AML-193 (cell line): ENCODE data around the gene OR4D6.
"Not testable (repeated sequence)": the region's sequence is repeated elsewhere in the genome, so short reads cannot be mapped to it uniquely, and the experiment has no call there.

ENCODE experiments used
- DNase-seq, 2 experiments: peaks; one replicate each; lab custom pipeline; 2025; lab: John Stamatoyannopoulos, UW

The OR4D6 gene

DNA sequence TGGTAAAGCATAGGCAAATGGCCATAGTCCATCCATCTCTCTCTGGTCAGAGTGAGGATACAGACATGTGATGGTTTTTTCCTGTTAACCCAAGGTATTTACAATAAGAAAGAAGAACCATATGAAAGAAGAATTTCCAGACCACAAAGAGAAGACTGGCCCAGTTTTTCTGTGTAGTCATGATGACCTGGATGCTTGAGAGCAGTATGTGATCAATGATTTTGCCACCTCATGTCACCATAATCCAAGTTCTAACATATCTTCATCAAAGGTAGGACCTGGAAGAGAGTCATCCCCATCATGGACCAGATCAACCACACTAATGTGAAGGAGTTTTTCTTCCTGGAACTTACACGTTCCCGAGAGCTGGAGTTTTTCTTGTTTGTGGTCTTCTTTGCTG, at the start of gene OR4D6:
Gene OR4D6 (plus strand): TSS at position 301 of the 400 bp plus-strand sequence. CDS start 0 bp downstream, at position 301.
- DNase-seq: no peak

DNA sequence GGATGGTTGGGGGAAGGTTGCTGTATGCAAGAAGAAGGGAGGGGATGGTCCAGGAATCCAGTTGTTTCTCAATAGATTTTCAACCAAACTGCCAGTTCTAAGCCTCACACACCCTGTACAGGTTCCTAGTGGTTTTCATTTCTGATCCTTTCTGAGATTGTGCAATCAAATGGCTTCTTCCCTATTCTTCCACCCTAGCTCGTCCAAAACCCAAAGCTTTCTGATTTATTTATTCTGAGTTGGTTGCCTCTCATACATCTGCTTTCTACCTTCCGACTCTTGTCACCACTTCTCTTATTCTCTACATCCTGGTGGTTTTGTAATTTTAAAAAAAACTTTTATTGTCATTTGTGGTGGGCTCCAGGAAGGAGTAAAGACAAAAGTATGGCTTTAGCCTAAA, 43.1 kb upstream of the OR4D6 start:
- peak; percentile 34 to 44 for DNase-seq

DNA sequence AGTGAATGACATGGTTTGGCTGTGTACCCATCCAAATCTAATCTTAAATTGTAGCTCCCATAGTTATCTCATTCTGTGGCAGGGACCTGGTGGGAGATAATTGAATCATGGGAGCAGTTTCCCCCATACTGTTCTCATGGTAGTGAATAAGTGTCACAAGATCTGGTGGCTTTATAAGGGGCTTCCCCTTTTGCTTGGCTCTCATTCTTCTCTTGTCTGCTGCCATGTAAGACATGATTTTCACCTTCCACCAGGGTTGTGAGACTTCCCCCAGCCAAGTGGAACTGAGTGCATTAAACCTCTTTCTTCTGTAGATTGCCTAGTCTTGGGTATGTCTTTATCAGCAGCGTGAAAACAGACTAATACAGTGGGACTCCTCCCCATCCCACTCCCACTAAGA, 41.6 kb upstream of the OR4D6 start:
- DNase-seq: no peak

DNA sequence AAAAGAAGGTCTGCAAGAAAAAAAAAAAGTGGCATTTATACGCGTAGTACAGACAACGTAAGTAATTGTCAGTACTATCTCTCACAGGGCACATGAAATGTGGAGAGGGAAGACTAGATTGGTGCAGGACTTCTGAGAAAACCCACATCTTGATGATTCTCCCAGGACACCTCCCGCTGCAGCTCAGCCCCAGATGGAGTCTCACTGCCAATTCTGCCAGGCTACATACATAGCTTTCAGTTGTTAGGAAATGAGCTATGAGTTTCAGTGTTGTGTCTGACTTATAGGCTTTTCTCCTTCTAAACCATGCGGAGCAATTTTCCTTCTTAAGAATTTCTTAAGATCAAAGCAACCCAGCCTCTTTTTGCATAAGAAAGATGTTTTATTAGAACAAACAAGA, 40.1 kb upstream of the OR4D6 start:
- no peak for DNase-seq

DNA sequence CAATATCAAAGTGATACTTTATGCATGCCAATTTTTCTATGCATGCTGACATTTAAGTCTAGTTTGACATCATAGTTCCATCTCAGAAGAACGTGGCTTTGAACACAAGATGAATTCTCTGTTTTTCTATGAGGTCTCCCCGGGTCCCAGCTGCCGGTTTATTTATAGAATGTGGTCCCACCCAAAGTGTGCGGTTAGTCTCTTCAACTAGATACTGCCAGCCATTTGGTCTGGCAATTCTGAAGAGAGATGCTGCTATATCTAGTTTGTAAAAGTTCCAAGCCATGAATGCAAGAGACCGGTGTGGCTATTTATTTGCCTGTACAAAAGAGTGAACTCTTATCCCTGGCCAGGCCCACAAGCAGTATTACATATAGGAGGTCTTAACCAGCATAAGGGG, 39.7 kb upstream of the OR4D6 start:
- no peak for DNase-seq

DNA sequence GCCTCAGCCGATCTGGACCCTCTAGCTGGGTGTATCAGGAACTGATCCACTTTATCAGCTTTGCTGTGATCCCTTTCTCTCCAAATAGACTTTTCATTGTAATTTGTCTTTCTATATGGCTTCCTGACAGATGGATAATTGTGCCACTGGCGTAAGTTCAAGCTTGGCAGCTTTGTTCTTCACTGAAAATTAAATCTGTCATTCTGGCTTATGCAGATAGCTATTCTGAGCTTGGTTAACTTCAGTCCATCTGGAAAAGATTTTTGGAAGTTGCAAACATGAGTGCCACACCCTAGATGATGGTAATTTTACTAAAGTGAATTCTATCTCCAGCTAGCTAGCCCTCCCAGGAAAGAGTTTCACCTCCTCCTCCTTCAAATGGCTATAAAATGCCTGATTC, 38.6 kb upstream of the OR4D6 start:
- no peak for DNase-seq

DNA sequence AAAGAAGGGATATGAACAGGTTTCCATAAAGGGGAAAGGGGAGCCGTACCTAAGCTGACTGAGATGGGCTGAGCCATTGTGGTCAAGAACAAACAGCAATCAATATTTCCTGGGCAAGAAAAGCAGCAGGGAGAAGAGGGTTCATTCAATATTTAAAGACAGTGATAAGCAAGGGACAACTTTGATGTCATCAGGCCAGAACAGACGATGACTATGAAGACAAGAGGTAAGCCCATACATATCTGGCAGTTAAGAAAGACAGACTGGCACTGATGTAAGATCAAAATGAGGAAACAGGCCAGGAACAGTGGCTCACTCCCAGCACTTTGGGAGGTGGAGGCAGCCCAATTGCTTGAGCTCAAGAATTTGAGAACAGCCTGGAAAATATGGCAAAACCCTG, 32.9 kb upstream of the OR4D6 start:
- no peak for DNase-seq

DNA sequence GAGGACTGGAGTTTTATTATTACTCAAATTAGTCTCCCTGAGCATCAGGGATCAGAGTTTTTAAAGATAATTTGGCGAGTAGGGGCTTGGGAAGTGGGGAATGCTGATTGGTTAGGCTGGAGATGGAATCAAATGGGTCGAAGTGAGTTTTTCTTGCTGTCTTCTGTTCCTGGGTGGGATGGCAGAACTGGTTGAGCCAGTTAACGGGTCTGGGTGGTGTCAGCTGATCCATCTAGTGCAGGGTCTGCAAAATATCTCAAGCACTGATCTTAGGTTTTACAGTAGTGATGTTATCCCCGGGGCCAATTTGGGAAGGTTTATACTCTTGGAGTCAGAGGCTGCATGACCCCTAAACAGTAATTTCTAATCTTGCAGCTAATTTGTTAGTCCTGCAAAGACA, 31.6 kb upstream of the OR4D6 start:
- DNase-seq: no peak

DNA sequence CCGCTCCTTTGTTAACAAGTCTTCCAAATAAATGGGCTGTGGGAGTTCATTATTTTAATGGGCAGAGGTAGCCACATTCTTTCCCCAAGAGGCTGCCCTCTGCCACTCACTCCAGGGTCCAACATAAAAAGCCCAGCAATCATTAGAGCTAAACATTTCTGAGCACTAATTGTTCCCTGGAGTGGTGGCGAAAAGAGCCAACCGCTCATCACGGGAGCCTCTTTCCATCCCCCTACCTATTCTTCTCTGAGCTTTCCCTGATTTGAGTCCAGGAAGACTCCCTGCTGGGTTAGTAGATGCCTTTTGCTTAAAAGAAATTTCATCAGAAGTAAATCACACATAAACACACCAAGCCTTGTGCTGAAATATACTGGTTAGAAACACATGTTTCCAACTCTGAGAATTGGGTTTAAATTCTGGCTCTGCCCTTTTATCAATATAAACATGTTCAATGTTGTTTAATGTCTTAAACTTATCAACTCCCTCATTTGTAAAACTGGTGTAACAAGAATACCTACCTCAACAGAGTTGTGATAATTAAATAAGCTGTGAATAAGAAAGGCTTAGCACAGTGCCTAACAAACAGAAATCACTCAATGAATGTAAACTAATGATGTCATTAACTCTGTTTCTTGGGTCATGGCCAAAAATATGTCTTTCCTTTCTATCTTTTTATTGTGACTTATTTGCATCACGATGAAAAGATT, 30.2 kb upstream of the OR4D6 start, which contains the start of gene OR5A2:
Gene OR5A2 (minus strand): TSS at position 53 of the 707 bp plus-strand sequence. CDS start 3,460 bp downstream, outside the sequence.
- DNase-seq: no peak

DNA sequence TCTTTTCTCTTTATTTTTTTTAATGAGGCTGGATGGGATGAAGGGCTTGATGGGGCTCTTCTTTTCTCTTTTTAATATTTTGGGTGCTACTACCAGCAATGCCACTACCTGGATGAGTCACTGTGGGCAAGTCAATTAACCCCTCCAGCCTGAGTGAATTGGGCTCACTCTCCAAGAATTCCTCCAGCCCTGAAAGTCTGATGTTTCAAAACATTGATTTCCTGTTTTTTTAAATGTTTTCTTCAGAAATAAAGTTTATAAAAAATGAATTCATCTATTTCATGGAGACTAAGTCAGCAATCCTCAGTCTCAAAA, 29.7 kb upstream of the OR4D6 start:
- DNase-seq: no peak

DNA sequence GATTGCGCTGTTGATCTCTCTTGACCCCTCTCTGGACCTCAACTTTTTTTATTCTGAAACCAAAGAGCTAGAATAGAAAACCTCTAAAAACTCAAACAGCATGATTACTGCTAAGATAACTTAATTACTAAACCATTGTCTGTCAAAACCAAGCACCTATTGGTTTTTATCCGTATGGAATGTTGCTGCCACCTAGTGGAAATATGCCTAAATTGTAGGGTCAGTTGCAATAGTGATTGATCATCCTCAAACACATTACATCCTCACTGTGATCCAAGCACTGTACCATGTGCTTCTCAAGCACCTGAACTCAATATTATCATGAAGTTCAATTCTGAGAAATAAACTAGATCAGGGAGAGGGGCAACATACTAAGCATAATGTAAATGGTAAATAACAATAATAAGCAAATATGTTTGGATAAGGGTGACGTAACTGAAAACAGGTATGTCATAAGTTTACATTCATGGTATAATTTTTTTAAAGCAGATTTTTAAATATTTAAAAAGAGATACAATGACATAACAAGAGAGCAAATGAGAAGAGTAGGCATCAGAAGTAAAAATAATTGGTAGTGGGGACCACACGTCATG, 26.7 kb upstream of the OR4D6 start:
- DNase-seq: peak; percentile 41 to 60

DNA sequence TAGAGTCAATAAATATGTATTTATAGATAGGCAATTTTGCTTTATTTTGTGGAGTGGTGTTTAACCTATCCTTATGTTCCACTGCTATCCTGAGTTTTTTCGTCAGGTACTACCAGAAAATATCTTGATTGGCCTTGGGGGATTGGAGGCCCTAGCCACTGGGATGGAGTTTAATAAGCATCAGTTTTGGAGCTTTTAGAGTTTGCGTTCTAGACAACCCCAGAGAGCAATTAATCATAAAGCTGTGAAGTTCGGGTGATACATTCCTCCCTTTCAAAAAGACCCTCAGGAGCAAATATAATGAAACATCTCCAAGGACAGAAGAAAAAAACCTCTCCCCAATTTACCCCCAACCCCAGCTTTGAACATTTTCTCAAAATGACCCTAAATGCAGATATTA, 20.6 kb upstream of the OR4D6 start, which contains the start of gene OR5A1:
Gene OR5A1 (plus strand): TSS at position 301 of the 400 bp plus-strand sequence. CDS start 6,700 bp downstream, outside the sequence.
- DNase-seq: no peak

DNA sequence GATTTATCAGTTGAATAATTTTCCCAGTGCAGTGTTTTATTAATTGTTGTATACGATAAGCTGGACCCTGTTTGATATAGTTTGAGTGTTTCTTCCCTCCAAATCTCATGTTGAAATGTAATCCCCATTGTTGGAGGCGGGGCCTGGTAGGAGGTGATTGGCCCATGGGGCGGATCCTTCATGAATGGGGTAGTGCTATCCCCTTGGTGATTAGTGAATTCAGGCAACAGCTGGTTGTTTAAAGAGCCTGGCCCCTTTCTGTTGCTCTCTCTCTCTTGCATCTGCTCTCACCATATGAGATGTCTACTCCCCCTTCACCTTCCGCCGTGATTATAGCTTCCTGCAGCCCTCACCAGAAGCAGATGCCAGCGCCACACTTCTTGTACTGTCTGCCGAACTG, 19.0 kb upstream of the OR4D6 start:
- no peak for DNase-seq

DNA sequence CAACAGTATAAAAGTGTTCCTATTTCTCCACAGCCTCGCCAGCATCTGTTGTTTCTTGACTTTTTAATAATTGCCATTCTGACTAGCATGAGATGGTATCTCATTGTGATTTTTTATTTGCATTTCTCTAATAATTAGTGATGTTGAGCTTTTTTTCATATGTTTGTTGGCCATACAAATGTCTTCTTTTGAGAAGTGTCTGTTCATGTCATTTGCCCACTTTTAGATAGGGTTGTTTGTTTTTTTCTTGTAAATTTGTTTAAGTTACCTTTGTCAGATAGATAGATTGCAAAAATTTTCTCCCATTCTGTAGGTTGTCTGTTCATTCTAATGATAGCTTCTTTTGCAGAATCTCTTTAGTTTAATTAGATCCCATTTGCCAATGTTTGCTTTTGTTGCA, 11.1 kb upstream of the OR4D6 start:
- not testable (repeated sequence) for DNase-seq

DNA sequence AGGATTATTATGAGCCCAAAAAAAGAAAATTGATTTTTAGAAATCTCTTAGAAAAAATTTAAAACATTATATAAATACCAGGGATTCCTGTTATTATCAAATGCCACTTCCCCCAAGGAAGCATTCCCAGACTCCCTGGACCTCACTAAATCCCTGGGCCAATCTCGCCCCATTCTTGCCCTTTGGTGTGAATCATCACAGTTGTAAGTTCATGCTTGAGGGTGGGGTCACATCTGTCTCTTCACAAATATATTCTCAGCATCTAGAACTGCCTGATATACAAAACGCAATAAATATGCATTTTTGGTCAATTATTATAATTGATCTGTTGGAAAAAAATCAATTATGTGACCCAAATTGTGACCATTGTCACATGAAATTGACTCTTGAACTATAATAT, 8.3 kb upstream of the OR4D6 start:
- no peak for DNase-seq

DNA sequence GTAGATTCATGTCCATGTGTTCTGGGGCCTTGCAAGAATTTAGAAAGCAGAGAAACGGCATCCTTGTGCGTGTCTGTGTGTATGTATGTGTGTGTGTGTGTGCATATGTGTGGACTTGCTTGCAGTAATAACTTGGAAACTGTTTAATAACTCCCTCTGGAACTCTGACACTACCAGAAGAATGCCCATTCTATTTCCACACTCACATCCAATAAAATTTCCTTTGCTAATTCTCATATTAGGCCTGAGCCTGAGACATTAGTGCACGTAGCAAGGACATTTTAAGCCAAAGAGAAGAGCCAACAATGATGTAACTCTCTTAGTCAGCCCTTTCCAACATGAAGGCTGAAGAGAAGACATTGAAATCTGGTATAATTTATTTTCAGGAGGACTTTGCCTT, 3.2 kb downstream of the OR4D6 start:
- DNase-seq: no peak

DNA sequence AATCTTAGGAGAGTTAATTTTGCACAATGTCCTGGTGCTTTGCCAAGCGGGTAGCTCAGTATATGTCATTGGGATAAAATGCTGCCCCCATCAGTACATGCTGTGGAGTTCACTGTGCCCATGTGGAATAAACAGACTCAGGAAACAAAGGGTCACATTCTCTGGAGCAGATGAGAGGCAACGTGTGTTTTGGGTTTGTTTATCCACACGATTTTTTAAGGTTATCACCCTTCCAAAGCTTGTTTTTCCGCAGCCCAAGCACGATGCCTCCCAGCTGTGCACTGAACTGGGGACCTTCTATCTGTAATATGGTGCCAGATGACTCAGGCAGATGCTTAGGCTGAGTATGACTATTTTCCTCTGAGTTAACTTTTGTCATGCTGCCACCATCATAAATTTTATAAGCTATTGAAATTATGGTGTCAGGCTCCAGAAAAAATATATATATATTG, 6.5 kb downstream of the OR4D6 start:
- DNase-seq: no peak

DNA sequence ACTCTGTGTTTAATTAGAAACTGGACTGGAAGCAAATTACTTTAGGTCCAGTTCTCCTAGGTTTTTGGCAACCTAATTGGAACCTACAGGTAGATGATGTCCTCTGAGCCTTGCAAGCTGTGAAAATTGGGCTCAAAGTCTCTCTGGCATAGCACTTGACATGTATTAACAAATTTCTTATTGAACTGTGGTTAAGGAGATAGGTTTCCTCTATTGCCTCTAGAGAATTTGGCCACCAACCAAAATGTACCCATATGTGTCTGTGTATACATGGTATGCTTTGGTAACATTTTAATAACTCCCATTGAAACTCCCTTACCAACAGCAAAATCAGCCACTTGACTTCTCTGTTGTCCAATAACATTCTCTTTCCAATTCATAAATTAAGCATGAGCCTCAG, 16.3 kb downstream of the OR4D6 start, which contains the start of gene OR4D10:
Gene OR4D10 (plus strand): TSS at position 301 of the 400 bp plus-strand sequence. CDS start 4,115 bp downstream, outside the sequence.
- DNase-seq: no peak

DNA sequence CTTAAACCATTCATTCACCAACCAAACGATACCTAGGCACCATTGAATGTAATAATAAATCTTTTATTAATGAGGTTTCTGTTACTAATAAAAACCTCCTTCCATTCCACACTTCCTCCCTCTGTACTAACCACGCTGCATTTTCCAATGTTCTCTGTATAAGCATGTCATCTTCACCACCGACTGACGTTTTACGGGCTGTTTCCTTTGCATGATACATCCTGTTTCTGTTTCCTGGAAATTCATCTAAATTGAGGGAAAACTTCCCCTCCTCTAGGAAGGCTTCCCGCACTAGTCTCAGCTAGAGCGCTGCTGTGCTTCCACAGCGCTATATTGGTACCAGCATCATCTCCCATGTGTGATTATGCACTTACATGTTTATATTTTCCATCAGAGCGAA, 18.4 kb downstream of the OR4D6 start:
- no peak for DNase-seq

DNA sequence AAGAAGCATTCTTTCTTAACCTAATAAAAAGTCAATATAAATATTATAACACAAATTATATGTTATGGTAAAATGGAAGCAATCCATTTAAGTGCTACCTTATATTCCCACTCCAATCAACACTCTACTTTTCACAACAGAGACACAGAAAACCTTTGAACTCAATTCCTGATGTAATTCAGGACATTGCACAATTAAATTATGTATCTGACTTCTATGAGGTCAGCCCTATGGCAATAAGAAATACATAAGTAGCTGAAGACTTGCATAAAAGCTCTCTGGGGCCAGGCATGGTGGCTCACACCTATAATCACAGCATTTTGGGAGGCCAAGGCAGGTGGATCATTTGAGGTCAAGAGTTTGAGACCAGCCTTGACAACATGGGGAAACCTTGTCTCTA, 23.1 kb downstream of the OR4D6 start:
- DNase-seq: peak; percentile 11 to 25

DNA sequence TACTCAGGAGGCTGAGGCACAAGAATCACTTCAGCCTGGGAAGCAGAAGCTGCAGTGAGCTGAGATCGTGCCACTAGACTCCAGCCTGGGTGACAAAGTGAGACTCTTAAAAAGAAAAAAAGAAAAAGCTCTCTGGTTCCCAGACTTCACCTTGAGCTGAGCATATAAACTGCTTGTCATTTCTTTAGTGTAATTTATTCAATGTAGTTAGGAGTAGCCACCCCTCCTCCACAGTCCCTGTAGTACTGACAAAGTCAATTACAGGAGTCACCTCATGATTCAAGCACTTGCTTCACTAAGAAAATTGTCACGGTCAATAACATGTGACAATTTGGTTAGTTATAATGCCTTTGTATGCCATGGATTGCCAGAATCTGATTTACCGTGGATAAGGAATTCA, 23.6 kb downstream of the OR4D6 start:
- no peak for DNase-seq

DNA sequence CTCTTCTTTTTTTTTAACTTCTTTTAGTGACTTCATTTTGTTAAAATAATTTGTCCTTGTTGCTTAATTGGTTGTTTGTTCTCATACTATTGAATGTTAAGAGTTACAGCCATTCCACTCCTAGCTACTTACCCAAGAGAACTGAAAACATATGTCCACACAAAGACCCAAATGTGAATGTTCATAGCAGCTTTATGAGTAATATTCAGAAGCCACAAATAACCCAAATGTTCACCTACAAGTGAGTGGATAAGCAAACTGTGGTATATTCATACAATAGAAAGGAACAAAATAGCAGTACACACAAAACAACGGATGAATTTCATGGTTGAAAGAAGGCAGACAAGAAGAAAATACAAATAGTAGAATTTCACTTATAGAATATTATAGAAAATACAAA, 45.2 kb downstream of the OR4D6 start:
- DNase-seq: no peak

DNA sequence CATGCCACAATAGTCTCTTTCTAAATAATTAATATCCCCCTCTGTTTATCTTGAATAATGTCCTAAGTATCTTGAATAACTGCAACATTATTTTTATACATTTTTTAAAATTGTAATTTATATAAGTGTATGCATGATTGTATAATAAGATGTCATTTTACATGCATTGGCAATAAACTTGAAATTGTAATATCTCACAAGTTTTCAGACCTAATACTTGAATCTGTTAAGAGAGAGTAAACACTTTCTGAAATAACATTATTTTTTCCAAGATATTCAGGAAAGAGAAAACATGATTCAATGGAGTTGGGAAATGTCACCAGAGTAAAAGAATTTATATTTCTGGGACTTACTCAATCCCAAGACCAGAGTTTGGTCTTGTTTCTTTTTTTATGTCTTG, 46.5 kb downstream of the OR4D6 start, which contains the start of gene OR4D11:
Gene OR4D11 (plus strand): TSS at position 301 of the 400 bp plus-strand sequence. CDS start 0 bp downstream, at position 301.
- no peak for DNase-seq
